ENCODE measurements around the gene HOGA1. TPM values are rescaled to one million over a fixed set of nuclear protein-coding genes. Genes with fewer than 3 reads are reported as not detected.
"Not testable (repeated sequence)": the region's sequence is repeated elsewhere in the genome, so short reads cannot be mapped to it uniquely, and the experiment has no call there.

Gene HOGA1
- total RNA-seq, 8 experiments from 2014 or later = 0.27 to 11.5 (median 1.7) TPM

DNA sequence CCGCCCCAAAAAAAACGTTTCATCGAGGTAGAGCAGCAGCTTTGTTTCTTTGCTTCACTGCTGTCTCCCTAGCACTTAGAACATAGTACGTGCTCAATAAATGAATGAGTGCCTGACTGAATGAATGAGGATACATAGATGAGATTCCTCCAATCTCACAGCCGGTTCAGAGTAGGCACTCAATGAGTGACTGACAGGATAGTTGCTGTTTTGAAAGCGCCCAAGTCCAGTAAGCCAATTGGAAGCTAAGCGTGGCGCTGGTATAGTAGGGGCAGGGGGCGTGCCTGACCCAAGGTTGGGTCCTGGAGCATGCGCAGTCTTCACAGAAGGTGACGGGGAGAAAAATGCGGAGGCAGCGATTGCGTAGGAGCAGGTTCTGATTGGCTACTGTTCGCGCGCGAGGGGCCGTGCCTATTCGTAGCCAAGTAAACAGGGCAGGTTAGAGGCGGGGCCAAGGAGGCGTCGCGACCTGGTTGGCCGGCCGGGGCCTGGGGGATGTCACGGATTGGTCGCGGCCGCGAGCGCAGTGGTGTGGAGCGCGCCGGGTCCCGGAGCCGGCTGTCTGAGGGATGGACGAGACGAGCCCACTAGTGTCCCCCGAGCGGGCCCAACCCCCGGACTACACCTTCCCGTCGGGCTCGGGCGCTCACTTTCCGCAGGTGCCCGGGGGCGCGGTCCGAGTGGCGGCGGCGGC, 56.1 kb downstream of the HOGA1 start, which contains the start of gene PI4K2A:
Gene PI4K2A, plus strand, starts transcription at position 498 of the 694 bp plus-strand sequence. Its CDS starts 72 bp downstream, at position 570.
- H3K27ac ChIP-seq = peak within 1 kb of the TSS; percentile 65 to 75
- H3K4me1 ChIP-seq (replicated peaks in 1 of 2) = peaks cover 5 to 9% of the 10 kb centered on the region in 2 donors
- in situ Hi-C loops (cut with MboI; ENCODE audit: low pct_unique_long_range_greater_than_20kb in 2 of 9, low sequenced_read_pairs in 9 of 9, unreplicated experiment in 9 of 9) = no loop called here
- ATAC-seq (replicated peaks in 6 of 8) = peak; percentile 93 to 99 (median 99)
- H3K4me3 ChIP-seq = peak within 1 kb of the TSS; percentile 63 to 95 (median 86)
- 1 to 33% (median 12%) methylated on average over 3 to 18 of the region's 54 CpGs; no CpG with 5 or more reads in 2 of the 10 experiments for WGBS, 10 experiments

GRCh38 chr10:97640868-97641811, 57.0 kb downstream of the HOGA1 start:
- H3K4me3 ChIP-seq = peak overlapping the region; percentile 63 to 95 (median 86)
- 0 to 20% (median 0%) methylated on average over 2 to 13 of the region's 67 CpGs; no CpG with 5 or more reads in 1 of the 10 experiments for WGBS, 10 experiments
- in situ Hi-C loops (cut with MboI; ENCODE audit: low pct_unique_long_range_greater_than_20kb in 2 of 9, low sequenced_read_pairs in 9 of 9, unreplicated experiment in 9 of 9) = no loop called here
- peak overlapping the region; percentile 65 to 75 for H3K27ac ChIP-seq
- H3K4me1 ChIP-seq (replicated peaks in 1 of 2) = peaks cover 5 to 9% of the 10 kb centered on the region in 2 donors
- peak; percentile 43 to 61 (median 56) for ATAC-seq (replicated peaks in 6 of 8)

DNA sequence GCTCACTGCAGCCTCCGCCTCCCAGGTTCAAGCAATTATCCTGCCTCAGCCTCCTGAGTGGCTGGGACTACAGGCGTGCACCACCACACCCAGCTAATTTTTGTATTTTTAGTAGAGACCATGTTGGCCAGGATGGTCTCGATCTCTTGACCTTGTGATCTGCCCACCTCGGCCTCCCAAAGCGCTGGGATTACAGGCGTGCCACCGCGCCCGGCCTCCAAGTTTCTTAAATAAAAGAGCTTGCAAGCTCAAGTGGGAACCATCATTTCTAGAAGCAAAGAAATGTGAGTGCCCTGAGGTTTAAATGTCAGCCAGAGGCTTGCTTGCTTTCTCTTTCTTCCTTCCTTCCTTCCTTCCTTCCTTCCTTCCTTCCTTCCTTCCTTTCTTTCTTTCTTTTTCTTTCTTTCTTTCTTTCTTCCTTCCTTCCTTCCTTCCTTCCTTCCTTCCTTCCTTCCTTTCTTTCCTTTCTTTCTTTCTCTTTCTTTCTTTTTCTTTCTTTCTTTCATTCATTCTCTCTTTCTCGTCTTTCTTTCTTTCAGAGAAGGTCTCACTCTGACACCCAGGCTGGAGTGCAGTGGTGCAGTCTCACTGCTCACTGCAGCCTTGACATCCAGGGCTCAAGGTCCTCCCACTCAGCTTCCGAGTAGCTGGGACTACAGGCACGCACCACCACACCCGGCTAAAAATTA, 58.4 kb downstream of the HOGA1 start:
- ATAC-seq (replicated peaks in 6 of 8); H3K27ac ChIP-seq; H3K4me1 ChIP-seq (replicated peaks in 1 of 2); in situ Hi-C loops (cut with MboI; ENCODE audit: low pct_unique_long_range_greater_than_20kb in 2 of 9, low sequenced_read_pairs in 9 of 9, unreplicated experiment in 9 of 9); H3K4me3 ChIP-seq: not testable (repeated sequence)
- WGBS, 10 experiments = 80 to 100% (median 94%) methylated on average over 1 to 9 of the region's 13 CpGs; no CpG with 5 or more reads in 1 of the 10 experiments

DNA sequence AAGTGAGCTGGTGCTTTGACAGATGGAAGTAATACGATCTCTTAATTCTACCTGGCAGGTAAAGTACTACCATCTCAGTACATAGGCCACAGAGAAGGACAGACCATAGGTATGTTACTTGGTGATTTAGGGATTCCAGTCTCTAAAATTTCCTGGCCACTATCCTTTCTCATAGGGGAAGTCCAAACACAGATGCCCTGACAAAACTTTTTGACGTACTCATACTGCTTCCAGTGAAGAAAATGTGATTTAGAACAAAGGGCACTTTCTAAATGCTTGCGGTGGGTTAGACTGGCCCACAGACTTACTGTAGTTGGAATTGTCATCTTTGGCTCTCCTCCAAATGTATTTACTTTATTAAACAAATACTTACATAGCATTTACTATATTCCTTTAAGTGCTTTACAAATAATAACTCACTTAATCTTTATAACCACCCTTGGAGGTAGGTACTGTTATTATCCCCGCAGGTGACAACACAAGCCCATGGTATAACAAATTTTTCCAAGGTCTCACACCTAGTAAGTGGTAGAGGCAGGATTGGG, 59.3 kb downstream of the HOGA1 start:
- H3K4me3 ChIP-seq = no peak overlapping the region
- in situ Hi-C loops (cut with MboI; ENCODE audit: low pct_unique_long_range_greater_than_20kb in 2 of 9, low sequenced_read_pairs in 9 of 9, unreplicated experiment in 9 of 9) = no loop called here
- ATAC-seq (replicated peaks in 6 of 8) = no peak
- no peak overlapping the region for H3K27ac ChIP-seq
- WGBS, 10 experiments = 78 to 100% (median 95%) methylated on average over 1 to 4 of the region's 4 CpGs
- H3K4me1 ChIP-seq (replicated peaks in 1 of 2) = peaks cover 6 to 9% of the 10 kb centered on the region in 2 donors

- ATAC-seq (replicated peaks in 6 of 8) = no peak
- peaks cover 7 to 15% of the 10 kb centered on the region in 2 donors for H3K4me1 ChIP-seq (replicated peaks in 1 of 2)
- no peak overlapping the region for H3K4me3 ChIP-seq
- 50 to 100% (median 97%) methylated on average over 1 to 3 of the region's 4 CpGs; no CpG with 5 or more reads in 2 of the 10 experiments for WGBS, 10 experiments
- in situ Hi-C loops (cut with MboI; ENCODE audit: low pct_unique_long_range_greater_than_20kb in 2 of 9, low sequenced_read_pairs in 9 of 9, unreplicated experiment in 9 of 9) = no loop called here
- no peak overlapping the region for H3K27ac ChIP-seq
Measured at GRCh38 chr10:97644936-97645335, 60.7 kb downstream of the HOGA1 start.

GRCh38 chr10:97647556-97647955, 63.4 kb downstream of the HOGA1 start:
- WGBS, 10 experiments = 0 to 100% (median 50%) methylated on average over 1 of the region's 1 CpG
- H3K27ac ChIP-seq = no peak overlapping the region
- in situ Hi-C loops (cut with MboI; ENCODE audit: low pct_unique_long_range_greater_than_20kb in 2 of 9, low sequenced_read_pairs in 9 of 9, unreplicated experiment in 9 of 9) = no loop called here
- no peak overlapping the region for H3K4me3 ChIP-seq
- peaks cover 3 to 5% of the 10 kb centered on the region in 2 donors for H3K4me1 ChIP-seq (replicated peaks in 1 of 2)
- no peak for ATAC-seq (replicated peaks in 6 of 8)

DNA sequence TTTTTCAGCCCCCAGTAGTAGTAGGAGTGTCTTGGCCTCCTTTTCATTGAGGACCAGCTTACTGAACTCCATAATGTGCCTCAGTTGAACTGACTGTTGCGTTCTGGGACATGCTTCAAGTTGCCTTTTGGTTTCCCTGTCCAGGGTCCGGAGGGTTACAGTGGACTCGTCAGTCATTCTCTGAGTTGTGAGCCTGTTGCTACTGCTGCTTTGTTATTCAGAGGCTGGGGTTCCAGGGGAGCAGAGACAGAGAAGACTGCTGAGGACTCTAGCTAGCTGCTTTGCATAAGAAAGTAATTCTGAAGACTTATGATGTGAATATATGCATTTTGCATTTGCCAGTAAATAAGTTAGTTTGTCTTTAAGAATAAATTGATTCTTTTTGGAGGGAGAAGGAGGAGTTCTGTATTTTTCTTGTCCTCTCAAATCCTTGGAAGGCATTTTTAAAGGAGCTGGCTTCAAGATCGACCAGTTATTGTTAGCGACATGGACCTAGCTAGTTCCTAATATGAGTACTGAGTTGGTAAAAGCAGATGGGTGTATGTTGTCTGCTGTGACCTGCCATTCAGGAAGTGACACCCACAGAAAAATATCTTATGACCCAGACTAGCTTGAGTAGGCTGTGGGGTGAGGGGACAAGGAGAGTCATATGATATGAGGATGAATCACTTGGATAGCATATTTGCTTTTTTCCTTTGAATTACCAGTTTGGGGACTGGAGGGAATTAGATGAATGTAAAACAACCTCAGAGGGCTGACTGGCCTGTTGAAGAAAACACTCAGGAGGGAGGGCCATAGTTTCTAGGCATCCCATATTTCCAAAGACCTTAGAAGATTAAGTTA, 64.6 kb downstream of the HOGA1 start:
- H3K4me1 ChIP-seq (replicated peaks in 1 of 2) = peaks cover 3 to 5% of the 10 kb centered on the region in 2 donors
- no peak overlapping the region for H3K27ac ChIP-seq
- in situ Hi-C loops (cut with MboI; ENCODE audit: low pct_unique_long_range_greater_than_20kb in 2 of 9, low sequenced_read_pairs in 9 of 9, unreplicated experiment in 9 of 9) = no loop called here
- ATAC-seq (replicated peaks in 6 of 8) = peak; percentile 57 to 95 (median 88)
- H3K4me3 ChIP-seq = no peak overlapping the region
- 0 to 100% (median 54%) methylated on average over 1 to 5 of the region's 5 CpGs; no CpG with 5 or more reads in 2 of the 10 experiments for WGBS, 10 experiments

DNA sequence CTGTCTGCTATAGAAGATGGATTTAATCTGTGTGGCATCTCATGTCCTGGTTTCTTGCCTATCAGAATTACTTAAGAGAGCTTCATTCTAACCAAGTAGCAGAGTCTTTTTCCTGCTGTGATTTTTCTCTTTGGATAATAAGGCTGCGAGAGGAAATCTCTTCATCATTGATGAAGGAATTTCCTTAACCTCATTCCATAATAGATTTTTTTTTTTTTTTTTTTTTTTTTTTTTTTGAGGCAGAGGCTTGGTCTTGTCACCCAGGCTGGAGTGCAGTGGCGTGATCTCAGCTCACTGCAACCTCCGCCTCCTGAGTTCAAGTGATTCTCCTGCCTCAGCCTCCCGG, 65.2 kb downstream of the HOGA1 start:
- H3K4me3 ChIP-seq; H3K27ac ChIP-seq; ATAC-seq (replicated peaks in 6 of 8); in situ Hi-C loops (cut with MboI; ENCODE audit: low pct_unique_long_range_greater_than_20kb in 2 of 9, low sequenced_read_pairs in 9 of 9, unreplicated experiment in 9 of 9); H3K4me1 ChIP-seq (replicated peaks in 1 of 2): not testable (repeated sequence)
- 0 to 100% (median 86%) methylated on average over 1 to 3 of the region's 4 CpGs; no CpG with 5 or more reads in 3 of the 10 experiments for WGBS, 10 experiments

- WGBS, 10 experiments = 50 to 100% (median 86%) methylated on average over 1 to 3 of the region's 3 CpGs; no CpG with 5 or more reads in 3 of the 10 experiments
- no peak overlapping the region for H3K4me3 ChIP-seq
- peaks cover 3 to 5% of the 10 kb centered on the region in 2 donors for H3K4me1 ChIP-seq (replicated peaks in 1 of 2)
- in situ Hi-C loops (cut with MboI; ENCODE audit: low pct_unique_long_range_greater_than_20kb in 2 of 9, low sequenced_read_pairs in 9 of 9, unreplicated experiment in 9 of 9) = no loop called here
- ATAC-seq (replicated peaks in 6 of 8) = no peak
- H3K27ac ChIP-seq = no peak overlapping the region
Measured at GRCh38 chr10:97650726-97651125, 66.5 kb downstream of the HOGA1 start.

- 67 to 100% (median 96%) methylated on average over 1 to 3 of the region's 3 CpGs; no CpG with 5 or more reads in 3 of the 10 experiments for WGBS, 10 experiments
- no peak for ATAC-seq (replicated peaks in 6 of 8)
- H3K27ac ChIP-seq = no peak overlapping the region
- peaks cover 3 to 5% of the 10 kb centered on the region in 2 donors for H3K4me1 ChIP-seq (replicated peaks in 1 of 2)
- no peak overlapping the region for H3K4me3 ChIP-seq
- in situ Hi-C loops (cut with MboI; ENCODE audit: low pct_unique_long_range_greater_than_20kb in 2 of 9, low sequenced_read_pairs in 9 of 9, unreplicated experiment in 9 of 9) = no loop called here
Measured at GRCh38 chr10:97651773-97652172, 67.6 kb downstream of the HOGA1 start.

DNA sequence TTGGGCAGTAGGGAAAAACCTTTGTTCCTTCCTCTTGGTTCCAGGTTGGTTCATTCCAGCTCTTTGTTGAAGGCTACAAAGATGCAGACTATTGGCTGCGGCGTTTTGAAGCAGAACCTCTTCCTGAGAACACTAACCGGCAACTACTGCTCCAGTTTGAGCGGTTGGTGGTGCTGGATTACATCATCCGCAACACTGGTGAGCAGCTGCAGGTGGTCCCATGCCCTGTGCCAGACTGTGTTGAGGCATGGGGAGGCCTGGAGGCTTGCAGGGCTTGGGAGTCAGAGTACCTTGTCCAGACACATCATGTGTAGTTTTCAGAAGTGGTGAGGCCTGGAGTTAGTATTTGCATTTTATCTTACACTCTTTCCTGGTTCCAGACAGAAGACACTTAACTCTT, 72.6 kb downstream of the HOGA1 start:
- Histone ChIP-seq H3K4me1 (replicated peaks in 1 of 2) (no peaks in the 10 kb centered on the region), H3K4me3 (no peak overlapping the region), H3K27ac (no peak overlapping the region)
- WGBS, 10 experiments = 80 to 100% (median 100%) methylated on average over 1 to 5 of the region's 5 CpGs; no CpG with 5 or more reads in 4 of the 10 experiments
- ATAC-seq (replicated peaks in 6 of 8) = no peak
- in situ Hi-C loops (cut with MboI; ENCODE audit: low pct_unique_long_range_greater_than_20kb in 2 of 9, low sequenced_read_pairs in 9 of 9, unreplicated experiment in 9 of 9) = no loop called here

DNA sequence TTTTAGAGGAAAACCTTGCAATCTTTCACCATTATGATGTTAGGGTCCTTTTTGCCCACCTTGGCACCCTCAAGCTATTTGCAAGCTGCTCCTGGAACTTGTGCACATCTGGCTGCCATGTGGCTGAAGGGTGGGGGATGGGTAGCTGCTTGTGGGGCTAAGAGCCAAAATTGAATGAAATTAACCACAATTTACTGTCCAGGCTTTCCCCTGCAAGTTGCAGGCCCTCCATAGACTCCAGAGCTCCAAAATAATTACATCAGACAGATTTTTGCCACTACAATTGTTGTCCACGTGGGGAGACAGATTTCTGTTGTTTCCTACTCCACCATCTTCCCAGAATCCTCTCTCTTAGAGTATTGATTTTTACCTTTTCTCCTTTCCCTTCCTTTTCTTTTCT, 75.4 kb downstream of the HOGA1 start:
- Histone ChIP-seq H3K27ac (no peak overlapping the region), H3K4me1 (replicated peaks in 1 of 2) (no peaks in the 10 kb centered on the region), H3K4me3 (no peak overlapping the region)
- ATAC-seq (replicated peaks in 6 of 8) = peak in 3 of 8 experiments; percentile 43 to 51 (median 49)
- in situ Hi-C loops (cut with MboI; ENCODE audit: low pct_unique_long_range_greater_than_20kb in 2 of 9, low sequenced_read_pairs in 9 of 9, unreplicated experiment in 9 of 9) = no loop called here
- WGBS, 10 experiments = 0 to 92% (median 40%) methylated on average over 1 of the region's 1 CpG; no CpG with 5 or more reads in 4 of the 10 experiments
